ENCODE data around the gene MTG2. TPM values are rescaled to one million over a fixed set of nuclear protein-coding genes. Genes with fewer than 3 reads are reported as not detected.

The MTG2 gene
- total and polyA plus RNA-seq, 2 of the 13 experiments (the other 11 are each of a cell fraction or from before 2014, with no cell fraction given) = 20.4 to 37.8 TPM

GRCh38 chr20:62219992-62220665 is 37.3 kb downstream of the MTG2 start, which contains the start of gene HRH3 (continued):
- peak; percentile 97; the same call in 1 of the 2 replicates for TF ChIP-seq TSC22D2 (CRISPR knock-in tag; IDR thresholded peaks at IDR 0.05; ENCODE audit: borderline replicate concordance)

GRCh38 chr20:62220666-62221568 is 38.1 kb downstream of the MTG2 start:
- Histone ChIP-seq H3K79me2 (ENCODE audit: insufficient read depth, low read length) (no peaks in the 10 kb centered on the region), H3K9ac (ENCODE audit: insufficient read depth, low read depth, low read length) (no peak overlapping the region), H3K36me3 (replicated peaks in 1 of 2; ENCODE audit: control insufficient read depth in 1 of 2, insufficient read depth in 2 of 2, low read length in 2 of 2) (no peaks in the 10 kb centered on the region), H2AFZ (ENCODE audit: low read length) (no peak overlapping the region), H3K27ac (ENCODE audit: extremely low read length, insufficient read depth, low read length) (no peak overlapping the region), H3K27me3 (ENCODE audit: control insufficient read depth in 1 of 2, insufficient read depth in 2 of 2, low read length in 2 of 2) (peaks cover 67 to 92% of the 10 kb centered on the region in 2 experiments), H3K4me3 (replicated peaks in 1 of 3; ENCODE audit: insufficient read depth in 1 of 3, low read depth in 2 of 3, low read length in 3 of 3) (peak overlapping the region in 1 of 3 experiments; percentile 30; a peak in 1 of 6 replicates), H4K20me1 (ENCODE audit: insufficient read depth, low read length) (peaks cover 38% of the 10 kb centered on the region; the same call in 1 of the 2 replicates), H3K9me3 (ENCODE audit: low read length) (no peaks in the 10 kb centered on the region), H3K4me2 (ENCODE audit: low read depth, low read length) (peak overlapping the region; percentile 48), H3K4me1 (ENCODE audit: insufficient read depth, low read length) (peaks cover 41% of the 10 kb centered on the region)
- in situ Hi-C loops (cut with HindIII; ENCODE audit: extremely low pct_ligation_motif_present, low pct_unique_long_range_greater_than_20kb) = no loop called here
- no TSS peak for BruUV-seq (replicated peaks)
- ATAC-seq = peak; percentile 11
- 20% methylated on average over 40 of the region's 46 CpGs for WGBS (ENCODE audit: low lambda C conversion rate)
- FAIRE-seq = no peak
- DNase-seq (ENCODE audit: low spot score) = no peak
- CTCF ChIA-PET (ENCODE audit: low intra/inter-chr PET ratio, low total read pairs) = no interaction called here
- POLR2A ChIA-PET = no interaction called here
- intact Hi-C loops (cut with micrococcal nuclease; ENCODE audit: unreplicated experiment) = no loop called here
- TF ChIP-seq DPF2 (CRISPR knock-in tag; IDR thresholded peaks at IDR 0.05; ENCODE audit: borderline replicate concordance, low read depth) (no peak), MEIS2 (CRISPR knock-in tag; IDR thresholded peaks at IDR 0.05) (no peak), ZNF235 (CRISPR knock-in tag; IDR thresholded peaks at IDR 0.05; ENCODE audit: borderline replicate concordance) (0 out of 2 replicates have a peak, but pooled peaks have one; percentile 17), ZNF367 (CRISPR knock-in tag; IDR thresholded peaks at IDR 0.05; ENCODE audit: borderline replicate concordance) (no peak), ZNF205 (CRISPR knock-in tag; IDR thresholded peaks at IDR 0.05) (no peak), ZBTB34 (CRISPR knock-in tag; IDR thresholded peaks at IDR 0.05) (no peak), CCDC6 (CRISPR knock-in tag; IDR thresholded peaks at IDR 0.05) (no peak), ZNF784 (CRISPR knock-in tag; IDR thresholded peaks at IDR 0.05; ENCODE audit: borderline replicate concordance) (no peak), PATZ1 (CRISPR knock-in tag; IDR thresholded peaks at IDR 0.05) (peak; percentile 55; the same call in 1 of the 2 replicates), HIVEP1 (CRISPR knock-in tag; IDR thresholded peaks at IDR 0.05) (peak; percentile 26; the same call in 1 of the 2 replicates), ZNF576 (CRISPR knock-in tag; IDR thresholded peaks at IDR 0.05) (no peak), ZNF550 (CRISPR knock-in tag; IDR thresholded peaks at IDR 0.05; ENCODE audit: borderline replicate concordance) (0 out of 2 replicates have a peak, but pooled peaks have one; percentile 47), GTF3A (CRISPR knock-in tag; conservative IDR thresholded peaks at IDR 0.05) (0 out of 2 replicates have a peak, but pooled peaks have one; percentile 47)

Data from HepG2 (cell line).